Body of pancreas (tissue), 4 donors: ENCODE results near the gene ARVCF.

Experiments
- POLR2A ChIP-seq, 3 donors: fragments of 450-650 bp; IDR thresholded peaks; one replicate each; pipeline ENCODE4 v1.6.1; 2016; ENCODE audit warnings: antibody characterized with exemption in 3 of 3, mild to moderate bottlenecking in 2 of 3
- TF ChIP-seq, protein P1 (sequence below), 7 experiments: fragments of 450-650 bp in 4 of 7; fragments of 200-600 bp in 3 of 7; sonication (generic) in 3 of 7; IDR thresholded peaks; one replicate each; pipeline ENCODE4 v1.5.1; 2016 to 2019; ENCODE audit warnings: antibody characterized with exemption in 7 of 7

DNA sequence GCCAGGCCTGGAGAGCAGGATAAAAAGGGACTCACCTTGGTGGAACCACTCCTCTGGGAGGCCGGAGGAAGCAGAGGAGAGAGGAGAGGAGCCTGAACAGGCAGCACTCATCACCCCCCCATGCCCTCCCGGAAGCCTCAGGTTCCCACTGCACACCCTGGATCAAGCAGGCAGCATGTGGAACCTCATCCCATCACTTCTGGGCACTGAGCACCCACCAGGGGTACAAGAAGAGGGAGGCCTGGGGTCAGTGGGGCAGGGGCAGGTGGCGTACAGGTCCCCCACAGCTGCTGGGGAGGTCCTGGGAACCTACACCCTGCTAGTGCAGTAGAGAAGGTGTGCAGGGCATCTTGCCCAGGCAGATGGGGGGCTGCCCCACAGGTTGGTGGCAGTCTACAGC, 40.0 kb downstream of the ARVCF start:
- TF ChIP-seq, protein P1, sequence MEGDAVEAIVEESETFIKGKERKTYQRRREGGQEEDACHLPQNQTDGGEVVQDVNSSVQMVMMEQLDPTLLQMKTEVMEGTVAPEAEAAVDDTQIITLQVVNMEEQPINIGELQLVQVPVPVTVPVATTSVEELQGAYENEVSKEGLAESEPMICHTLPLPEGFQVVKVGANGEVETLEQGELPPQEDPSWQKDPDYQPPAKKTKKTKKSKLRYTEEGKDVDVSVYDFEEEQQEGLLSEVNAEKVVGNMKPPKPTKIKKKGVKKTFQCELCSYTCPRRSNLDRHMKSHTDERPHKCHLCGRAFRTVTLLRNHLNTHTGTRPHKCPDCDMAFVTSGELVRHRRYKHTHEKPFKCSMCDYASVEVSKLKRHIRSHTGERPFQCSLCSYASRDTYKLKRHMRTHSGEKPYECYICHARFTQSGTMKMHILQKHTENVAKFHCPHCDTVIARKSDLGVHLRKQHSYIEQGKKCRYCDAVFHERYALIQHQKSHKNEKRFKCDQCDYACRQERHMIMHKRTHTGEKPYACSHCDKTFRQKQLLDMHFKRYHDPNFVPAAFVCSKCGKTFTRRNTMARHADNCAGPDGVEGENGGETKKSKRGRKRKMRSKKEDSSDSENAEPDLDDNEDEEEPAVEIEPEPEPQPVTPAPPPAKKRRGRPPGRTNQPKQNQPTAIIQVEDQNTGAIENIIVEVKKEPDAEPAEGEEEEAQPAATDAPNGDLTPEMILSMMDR (IDR thresholded peaks at IDR 0.05): no peak
- no peak for TF ChIP-seq POLR2A (IDR thresholded peaks at IDR 0.05)
